Right lobe of liver (tissue), 4 donors: Measurements from ENCODE around the gene CFAP70.

Experiments
- POLR2A ChIP-seq: fragments of 450-650 bp; IDR thresholded peaks from one replicate; pipeline ENCODE4 v1.6.1; 2017; ENCODE audit warnings: antibody characterized with exemption, mild to moderate bottlenecking
- TF ChIP-seq, protein P1 (sequence below), 4 donors: fragments of 200-600 bp in 3 of 4; fragments of 450-650 bp in 1 of 4; IDR thresholded peaks; one replicate each; pipeline versions ENCODE4 v1.5.1 to v1.8.0; 2016 to 2022; ENCODE audit warnings: antibody characterized with exemption in 4 of 4, mild to moderate bottlenecking in 2 of 4
- donor health status: DM: no; HTN: no; CAD: no.
- donor health status: DM: no; HTN: no; CAD: no.
- donor health status: DM: no; HTN: yes; CAD: no.

DNA sequence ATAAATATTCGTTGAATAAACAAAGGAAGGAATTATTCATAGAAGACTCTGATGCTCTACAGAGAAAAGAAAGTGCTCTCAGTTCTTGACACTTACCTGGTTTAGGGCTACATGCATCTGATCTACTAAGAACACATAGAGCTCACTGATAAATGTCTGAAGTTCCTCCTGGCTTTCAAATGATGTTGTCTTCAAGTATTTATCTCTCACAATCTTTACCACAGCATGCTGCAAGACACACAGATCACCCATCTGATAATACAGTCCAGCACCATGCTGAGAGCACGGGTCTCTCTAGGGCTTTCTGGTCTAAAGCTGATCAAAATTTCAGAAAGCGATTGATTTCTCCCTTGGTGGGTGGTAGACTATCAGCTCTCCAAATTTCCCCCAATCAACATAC lies 61.7 kb downstream of the CFAP70 start:
- no peak for TF ChIP-seq POLR2A
- TF ChIP-seq, protein P1, sequence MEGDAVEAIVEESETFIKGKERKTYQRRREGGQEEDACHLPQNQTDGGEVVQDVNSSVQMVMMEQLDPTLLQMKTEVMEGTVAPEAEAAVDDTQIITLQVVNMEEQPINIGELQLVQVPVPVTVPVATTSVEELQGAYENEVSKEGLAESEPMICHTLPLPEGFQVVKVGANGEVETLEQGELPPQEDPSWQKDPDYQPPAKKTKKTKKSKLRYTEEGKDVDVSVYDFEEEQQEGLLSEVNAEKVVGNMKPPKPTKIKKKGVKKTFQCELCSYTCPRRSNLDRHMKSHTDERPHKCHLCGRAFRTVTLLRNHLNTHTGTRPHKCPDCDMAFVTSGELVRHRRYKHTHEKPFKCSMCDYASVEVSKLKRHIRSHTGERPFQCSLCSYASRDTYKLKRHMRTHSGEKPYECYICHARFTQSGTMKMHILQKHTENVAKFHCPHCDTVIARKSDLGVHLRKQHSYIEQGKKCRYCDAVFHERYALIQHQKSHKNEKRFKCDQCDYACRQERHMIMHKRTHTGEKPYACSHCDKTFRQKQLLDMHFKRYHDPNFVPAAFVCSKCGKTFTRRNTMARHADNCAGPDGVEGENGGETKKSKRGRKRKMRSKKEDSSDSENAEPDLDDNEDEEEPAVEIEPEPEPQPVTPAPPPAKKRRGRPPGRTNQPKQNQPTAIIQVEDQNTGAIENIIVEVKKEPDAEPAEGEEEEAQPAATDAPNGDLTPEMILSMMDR (IDR thresholded peaks at IDR 0.05) = no peak
